GM04504 (cell line): ENCODE measurements around the gene SPNS1.
"Not testable (repeated sequence)": the region's sequence is repeated elsewhere in the genome, so short reads cannot be mapped to it uniquely, and the experiment has no call there.

Experiments used
- DNase-seq: peaks from one replicate; pipeline ENCODE4 v3.0.0-alpha.2; 2012; ENCODE audit warnings: low read depth

The SPNS1 gene

GRCh38 chr16:28958836-28959235 lies 15.7 kb upstream of the SPNS1 start:
- no peak for DNase-seq

DNA sequence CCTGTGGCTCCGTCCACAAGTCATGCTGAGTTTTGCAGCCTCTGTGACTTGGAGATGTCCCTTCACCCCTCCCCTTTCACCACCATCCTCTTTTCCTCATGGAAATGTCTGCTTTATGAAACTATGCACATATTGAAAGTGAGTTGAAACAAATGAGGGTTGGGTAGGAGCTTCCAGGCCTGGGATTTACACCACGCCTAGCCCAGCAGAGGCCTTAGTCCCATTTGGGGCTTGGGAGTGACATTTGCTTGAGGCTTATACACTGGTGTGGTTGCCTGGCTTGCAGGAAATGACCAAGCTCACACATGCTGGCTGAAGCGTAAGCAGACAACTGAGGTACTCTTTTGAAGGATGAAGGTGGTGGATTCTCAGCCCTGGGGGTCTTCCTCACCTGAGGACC lies 10.5 kb upstream of the SPNS1 start:
- no peak for DNase-seq

GRCh38 chr16:28964496-28964895 lies 10.1 kb upstream of the SPNS1 start:
- DNase-seq = no peak

DNA sequence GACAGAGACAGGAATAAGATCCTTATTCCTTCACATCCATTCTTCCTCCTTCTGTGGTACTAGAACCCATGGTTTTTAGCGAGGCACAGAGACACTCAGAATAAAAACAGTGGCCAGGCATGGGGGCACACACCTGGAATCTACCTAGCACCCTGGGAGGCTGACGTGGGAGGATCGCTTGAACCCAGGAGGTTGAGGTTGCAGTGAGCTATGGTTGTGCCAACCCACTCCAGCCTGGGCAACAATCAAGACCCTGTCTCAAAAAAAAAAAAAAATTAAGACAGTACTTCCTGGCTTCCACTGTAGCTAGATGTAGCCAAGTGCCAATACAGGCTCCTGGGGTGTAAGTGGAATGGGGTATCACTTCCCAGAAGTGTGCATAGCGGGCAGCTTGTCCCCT lies 7.4 kb upstream of the SPNS1 start:
- no peak for DNase-seq

- DNase-seq = not testable (repeated sequence)
These were observed 4.9 kb upstream of the SPNS1 start for GRCh38 chr16:28969696-28970095.

DNA sequence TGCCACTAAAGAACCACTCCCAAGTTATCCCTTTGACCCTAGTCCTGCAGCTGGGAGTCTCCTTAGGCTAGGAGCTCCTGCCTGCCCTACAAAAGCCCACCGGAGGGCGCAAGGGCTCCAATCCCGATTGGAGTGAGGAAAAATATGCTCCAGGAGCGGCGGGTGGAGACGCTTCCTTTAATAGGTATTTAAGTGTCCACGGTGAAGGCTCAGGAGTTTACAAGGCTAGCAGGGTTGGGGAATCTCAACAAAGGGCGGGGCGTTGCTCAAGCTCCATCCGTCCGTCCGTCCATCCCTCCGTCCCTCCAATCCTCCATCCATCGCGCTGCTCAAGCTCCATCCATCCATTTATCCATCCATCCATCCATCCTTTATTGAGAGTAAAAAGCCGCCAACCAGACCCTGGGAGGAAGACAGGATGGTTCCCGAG lies 556 bp upstream of the SPNS1 start:
- peak; percentile 45 for DNase-seq

DNA sequence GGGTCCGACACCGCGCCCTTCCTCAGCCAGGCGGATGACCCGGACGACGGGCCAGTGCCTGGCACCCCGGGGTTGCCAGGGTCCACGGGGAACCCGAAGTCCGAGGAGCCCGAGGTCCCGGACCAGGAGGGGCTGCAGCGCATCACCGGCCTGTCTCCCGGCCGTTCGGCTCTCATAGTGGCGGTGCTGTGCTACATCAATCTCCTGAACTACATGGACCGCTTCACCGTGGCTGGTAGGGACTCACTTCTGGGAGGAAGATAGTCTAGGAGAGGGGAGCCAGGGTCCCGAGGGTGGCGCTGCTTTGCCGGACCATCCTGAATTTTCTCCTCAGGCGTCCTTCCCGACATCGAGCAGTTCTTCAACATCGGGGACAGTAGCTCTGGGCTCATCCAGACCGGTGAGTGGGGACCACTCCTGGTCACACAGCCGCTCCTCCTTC lies 601 bp downstream of the SPNS1 start:
- no peak for DNase-seq

- no peak for DNase-seq
These were observed 3.4 kb downstream of the SPNS1 start for GRCh38 chr16:28977703-28978662.

- DNase-seq = not testable (repeated sequence)
These were observed 5.8 kb downstream of the SPNS1 start for GRCh38 chr16:28980330-28980729.

GRCh38 chr16:28980929-28981328 lies 6.4 kb downstream of the SPNS1 start:
- DNase-seq = no peak

DNA sequence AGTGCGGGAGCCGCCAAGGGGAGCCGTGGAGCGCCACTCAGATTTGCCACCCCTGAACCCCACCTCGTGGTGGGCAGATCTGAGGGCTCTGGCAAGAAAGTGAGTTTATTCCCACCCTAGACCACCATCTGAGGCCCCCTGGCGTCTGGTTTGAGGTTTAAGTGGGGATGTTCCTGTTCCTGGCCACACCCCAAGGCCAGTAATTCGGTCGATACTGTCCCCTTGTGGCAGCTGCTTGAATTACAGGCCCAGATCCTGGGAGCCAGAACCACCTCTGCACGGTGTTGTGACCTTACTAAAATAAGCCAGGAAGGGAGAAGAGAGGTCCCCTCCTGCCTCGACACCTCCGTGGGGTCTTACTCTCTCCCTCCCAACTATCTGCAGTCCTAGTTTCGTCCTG lies 6.9 kb downstream of the SPNS1 start:
- DNase-seq = no peak

- DNase-seq = no peak
These were observed 7.8 kb downstream of the SPNS1 start for GRCh38 chr16:28982418-28982817.

GRCh38 chr16:28982949-28983348 lies 8.4 kb downstream of the SPNS1 start:
- no peak for DNase-seq

GRCh38 chr16:28983644-28984043 lies 9.1 kb downstream of the SPNS1 start:
- DNase-seq = no peak

GRCh38 chr16:28984091-28984490 lies 9.5 kb downstream of the SPNS1 start:
- no peak for DNase-seq

DNA sequence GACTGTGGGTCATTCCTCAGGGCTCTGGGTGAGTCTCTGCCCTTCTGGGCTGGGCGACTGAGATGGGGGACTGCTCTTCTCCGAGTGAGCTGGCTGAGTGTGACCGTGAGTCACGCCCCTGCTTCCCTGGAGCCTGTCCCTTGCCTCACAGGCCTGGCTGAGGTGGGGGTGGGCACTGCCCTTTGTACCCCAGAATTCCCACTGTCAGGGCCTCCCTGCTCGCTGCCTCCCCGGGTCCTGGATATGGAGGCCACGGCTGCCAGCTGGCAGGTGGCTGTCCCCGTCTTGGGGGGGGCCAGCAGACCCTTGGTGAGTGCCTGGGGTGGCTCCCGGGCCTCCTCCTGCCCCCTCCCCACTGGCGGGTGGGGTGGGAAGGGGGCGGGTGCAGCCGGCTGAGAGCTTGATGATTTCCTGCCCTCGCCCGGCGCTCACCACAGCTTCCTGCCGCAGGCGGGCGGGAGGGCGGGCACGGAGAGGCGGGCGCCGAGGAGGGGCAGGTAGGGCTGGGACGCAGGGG lies 10.1 kb downstream of the SPNS1 start, which contains the start of gene LAT:
Gene LAT (plus strand): TSS at position 434 of the 517 bp plus-strand sequence. CDS start 366 bp downstream, outside the sequence.
- DNase-seq = no peak

- no peak for DNase-seq
These were observed 10.8 kb downstream of the SPNS1 start for GRCh38 chr16:28985211-28986041.

DNA sequence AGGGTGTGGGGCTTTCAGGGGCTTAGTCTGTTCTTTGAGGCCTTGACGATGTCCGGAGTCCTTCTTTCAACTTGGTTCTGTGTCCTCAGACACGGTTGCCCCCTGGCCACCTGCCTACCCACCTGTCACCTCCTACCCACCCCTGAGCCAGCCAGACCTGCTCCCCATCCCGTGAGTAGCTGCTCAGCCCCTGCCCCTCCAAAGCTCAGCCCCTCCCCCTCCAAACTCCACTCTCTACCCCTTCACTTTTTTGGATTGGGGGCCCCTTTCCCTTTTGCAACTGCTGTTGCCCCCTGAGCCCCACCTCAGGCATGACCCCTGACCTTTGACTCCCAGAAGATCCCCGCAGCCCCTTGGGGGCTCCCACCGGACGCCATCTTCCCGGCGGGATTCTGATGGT lies 11.5 kb downstream of the SPNS1 start:
- no peak for DNase-seq

DNA sequence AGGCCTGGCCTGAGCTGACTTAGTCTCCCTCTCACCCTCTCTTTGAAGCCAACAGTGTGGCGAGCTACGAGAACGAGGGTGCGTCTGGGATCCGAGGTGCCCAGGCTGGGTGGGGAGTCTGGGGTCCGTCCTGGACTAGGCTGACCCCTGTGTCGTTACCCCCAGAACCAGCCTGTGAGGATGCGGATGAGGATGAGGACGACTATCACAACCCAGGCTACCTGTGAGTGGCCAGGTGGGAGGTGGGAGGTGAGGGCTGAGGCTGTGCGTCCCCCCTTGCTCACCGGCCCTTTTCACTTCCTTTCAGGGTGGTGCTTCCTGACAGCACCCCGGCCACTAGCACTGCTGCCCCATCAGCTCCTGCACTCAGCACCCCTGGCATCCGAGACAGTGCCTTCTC lies 11.9 kb downstream of the SPNS1 start:
- DNase-seq = no peak

DNA sequence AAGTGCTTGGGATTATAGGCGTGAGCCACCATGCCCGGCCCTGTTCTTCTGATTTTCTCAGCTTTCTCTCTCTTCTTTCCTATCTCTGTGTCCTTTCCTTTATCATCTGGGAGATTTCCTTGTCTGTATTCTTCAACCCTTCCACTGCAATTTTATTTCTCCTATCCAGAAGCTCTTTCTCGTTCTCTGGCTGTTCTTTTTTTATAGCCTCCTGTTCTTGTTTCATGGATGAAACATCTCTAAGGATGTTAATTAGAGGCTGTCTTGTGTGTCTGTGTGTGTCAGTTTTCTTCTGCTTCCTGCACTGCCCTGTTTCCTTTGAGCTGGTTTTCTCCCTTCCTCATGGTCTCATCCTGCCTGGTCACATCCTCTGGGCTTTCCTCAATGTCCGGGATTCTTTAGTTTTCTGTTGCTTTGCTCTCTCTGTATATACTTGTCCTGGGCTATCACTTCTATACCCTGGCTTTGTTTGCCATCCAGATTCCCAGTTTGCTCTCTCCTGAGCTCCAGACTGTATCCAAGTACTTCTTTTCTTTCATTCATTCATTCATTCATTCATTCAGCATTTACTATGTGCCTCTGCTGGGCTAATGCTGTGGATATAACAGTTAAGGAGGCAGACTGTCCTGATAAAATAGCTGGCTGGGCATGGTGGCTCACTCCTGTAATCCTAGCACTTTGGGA lies 12.7 kb downstream of the SPNS1 start:
- no peak for DNase-seq

GRCh38 chr16:28989363-28989762 lies 14.8 kb downstream of the SPNS1 start:
- no peak for DNase-seq
